HG02840 (cell line): Measurements from ENCODE around the gene CTPS1.

ENCODE experiments used
- ATAC-seq: cut with Tn5 transposase; IDR thresholded peaks from one replicate; pipeline ENCODE4 v1.9.1; 2021; ENCODE audit warnings: mild to moderate bottlenecking, moderate library complexity, moderate number of reproducible peaks; ENCODE audit not compliant: unreplicated experiment, low FRiP score

CTPS1 gene

DNA sequence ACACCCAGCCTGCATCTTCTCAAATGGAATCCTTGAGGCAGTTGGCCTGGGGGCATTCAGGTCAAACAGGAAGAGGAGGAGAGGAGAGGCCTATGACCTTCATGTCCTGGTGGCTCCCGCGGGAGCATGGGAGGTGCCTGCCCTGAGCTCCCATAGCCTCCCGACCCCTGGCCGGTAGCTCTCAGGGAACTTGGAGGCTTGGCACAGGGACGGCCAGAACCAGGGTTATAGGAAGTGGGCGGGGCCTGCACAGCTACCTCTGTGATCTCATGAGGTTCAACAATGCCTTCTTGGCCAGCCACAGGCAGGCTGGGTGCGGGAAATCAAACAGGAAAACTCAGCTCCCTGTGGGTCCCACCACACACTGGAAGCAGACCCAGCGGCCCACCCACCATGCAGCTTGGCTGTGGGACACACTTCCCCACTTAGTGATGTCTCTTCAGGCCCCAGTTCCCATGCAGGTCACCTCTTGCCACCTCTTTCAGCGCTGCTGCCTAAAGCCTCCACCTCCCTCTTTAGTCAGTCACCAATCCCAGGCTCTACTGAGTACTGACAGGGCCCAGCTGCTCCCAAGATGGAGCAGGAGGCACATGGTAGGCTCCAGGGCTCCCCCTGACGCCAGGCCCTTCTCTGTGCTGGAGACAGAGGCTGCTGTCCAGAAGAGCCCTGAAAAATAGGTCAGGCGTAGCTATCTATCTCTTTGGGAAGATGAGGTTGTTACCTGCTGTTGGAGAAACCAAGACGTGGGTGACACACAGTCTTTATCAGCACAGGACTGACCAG lies 42.2 kb downstream of the CTPS1 start, which contains the start of gene SLFNL1:
TSS of gene SLFNL1 (minus strand) at position 200 of the 783 bp plus-strand sequence. CDS start 1,065 bp downstream, outside the sequence.
- no peak for ATAC-seq

DNA sequence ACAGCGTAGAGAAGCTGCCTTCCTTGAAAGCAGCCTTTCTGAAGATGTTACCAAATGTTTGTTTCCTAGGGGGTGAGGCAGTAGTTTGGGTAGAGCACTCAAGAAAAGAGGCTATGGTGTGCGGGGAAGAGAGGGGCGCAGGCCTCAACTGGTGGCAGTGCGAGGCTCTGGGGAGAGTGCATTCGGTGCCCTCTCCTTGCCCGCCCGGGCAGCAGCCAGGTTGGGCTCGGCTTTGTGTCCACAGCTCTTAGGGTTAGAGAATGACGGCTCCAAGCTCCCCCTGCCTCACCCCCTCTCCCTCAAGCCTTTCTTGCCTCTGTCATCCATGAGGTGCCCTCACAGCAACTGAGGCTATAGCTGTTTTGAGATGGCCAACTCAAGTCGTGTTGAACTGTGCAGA lies 42.9 kb downstream of the CTPS1 start:
- no peak for ATAC-seq

DNA sequence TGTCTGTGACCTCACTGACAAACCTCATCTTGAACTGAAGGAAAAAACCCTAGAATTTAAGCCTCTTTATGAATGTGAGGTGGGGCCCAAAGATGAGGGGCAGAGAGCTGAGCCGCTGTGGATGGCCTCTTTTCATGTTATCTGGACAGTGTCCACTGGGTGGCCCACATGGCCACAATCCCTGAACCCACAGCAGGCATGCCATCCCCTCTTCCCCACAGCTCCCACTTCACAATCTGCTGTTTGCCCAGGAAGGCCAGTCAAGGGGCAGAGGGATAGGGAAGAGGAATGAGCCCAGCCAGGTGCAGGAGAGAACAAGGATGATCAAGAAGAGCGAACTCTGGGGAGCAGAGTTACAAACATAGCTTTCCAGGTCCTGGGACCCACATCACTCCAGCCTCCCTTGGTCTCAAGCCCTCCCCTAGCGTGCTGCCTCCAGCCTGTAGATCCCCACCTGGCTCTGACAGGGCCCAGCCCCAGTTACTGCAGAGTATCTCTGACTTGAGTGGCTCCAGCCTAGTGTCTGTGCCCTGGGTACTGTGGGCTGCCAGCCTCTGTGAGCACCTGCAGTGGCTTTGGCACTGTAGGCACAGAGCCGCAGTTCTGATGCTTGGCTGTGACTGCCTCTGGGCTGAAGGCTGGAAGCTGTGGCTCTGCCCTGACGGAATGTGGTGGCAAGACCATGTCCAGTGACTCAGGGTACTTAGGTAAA lies 43.9 kb downstream of the CTPS1 start:
- ATAC-seq = no peak

DNA sequence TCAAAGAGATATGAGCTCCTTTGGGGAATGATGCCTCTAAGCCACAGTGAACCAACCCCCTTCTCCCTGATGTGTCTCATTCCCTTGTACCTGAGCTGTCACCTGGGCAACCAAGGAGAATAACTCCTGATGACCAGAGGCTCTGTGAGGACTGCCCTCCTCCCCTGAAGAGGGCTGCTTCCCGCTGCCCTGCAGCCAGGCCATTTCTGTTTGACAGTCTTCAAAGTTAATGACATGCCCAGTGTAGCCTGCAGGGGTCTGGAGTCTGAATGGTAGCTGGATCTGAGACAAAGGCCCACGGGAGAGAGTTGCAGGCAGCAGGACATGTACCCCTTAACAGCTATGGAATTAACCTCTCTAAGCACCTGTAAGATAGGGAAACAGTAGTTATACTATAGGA lies 45.5 kb downstream of the CTPS1 start:
- no peak for ATAC-seq

GRCh38 chr1:41025979-41026819 lies 46.7 kb downstream of the CTPS1 start:
- ATAC-seq = no peak

DNA sequence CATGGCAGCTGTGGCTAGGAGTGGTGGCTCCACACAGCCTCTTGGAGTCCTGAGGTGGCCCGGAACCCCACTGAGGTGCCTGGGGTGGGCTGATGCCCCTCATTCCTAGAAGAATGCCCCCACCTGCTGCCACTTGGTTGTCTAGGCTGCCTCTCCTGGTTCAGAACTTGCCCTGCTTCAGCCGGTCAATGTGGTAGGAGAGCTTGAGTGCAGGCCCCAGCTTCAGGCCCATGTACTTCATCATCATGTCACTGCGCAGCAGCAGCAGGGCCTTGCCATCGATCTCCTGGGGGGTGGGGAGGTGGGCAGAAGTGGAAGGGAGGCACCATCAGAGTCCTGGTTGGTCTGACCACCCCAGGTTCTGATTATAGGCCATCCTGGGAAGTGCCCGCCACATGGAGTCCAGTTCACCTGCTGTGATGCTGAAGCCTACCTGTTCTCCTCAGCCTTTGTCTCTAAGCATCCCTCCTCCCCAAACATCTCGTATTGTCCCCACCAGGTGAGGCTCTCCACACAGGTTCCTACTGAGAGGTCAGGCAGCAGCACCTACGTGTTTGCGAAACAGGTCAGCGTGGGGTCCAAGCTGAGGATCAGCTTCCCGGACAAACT lies 48.6 kb downstream of the CTPS1 start:
- ATAC-seq = no peak

- ATAC-seq = no peak
Observed at GRCh38 chr1:41030872-41031616, 51.5 kb downstream of the CTPS1 start.

GRCh38 chr1:41032147-41032546 lies 52.7 kb downstream of the CTPS1 start:
- ATAC-seq = no peak

DNA sequence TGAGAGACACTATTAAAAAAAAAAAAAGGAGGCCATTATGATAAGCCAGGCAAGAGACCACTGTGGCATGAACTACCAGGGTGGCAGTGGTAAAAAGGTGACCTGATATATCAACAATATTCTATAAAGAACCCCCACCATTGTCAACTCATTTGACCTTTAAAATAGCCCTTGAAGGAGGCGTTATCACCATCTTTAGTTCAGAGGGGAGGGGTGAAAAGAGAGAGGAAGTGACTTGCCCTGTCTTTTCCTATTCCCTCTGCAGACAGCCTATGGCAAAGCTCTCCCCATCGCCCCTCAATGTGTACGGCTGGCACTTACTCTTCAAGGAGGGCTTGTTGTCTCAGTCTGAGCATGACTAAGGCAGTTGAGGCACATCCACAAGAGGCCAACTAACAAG lies 53.8 kb downstream of the CTPS1 start:
- ATAC-seq = no peak

DNA sequence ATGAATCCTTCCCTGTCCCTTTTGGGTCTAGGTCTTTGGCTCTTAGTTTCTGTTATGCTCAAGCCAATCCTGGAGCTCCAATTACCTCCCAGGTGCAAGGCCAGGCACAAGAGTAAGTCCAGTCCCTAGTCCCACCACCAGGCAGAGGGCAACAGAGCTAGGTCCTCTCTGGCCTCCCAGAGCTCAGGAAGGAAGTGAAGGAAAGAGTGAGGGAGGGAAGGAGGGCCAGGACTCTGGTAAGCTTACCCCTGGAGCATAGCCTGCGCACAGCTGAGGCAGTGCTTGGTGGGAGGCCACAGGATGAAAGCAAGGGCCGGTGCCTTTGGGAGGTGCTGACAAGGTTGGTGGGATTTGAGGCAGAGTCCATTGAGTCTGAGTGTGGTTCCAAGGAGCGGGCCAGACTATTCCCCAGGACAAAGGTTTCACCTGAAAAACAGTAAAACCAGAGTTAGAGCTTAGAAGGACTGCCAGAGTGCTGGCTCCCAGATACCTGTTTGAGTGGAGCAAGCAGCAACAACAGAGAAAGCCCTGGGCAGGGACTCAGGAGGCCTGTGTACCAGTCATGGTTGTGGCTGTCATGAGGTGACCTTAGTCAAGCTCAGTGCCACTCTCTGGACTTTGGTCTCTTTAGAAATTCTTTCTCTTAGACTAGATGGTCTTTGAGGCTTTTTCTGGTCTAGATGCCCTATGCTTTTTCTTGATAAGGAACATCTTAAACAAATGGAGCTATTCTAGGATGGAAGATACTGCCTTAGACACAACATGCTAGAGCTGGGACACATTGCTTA lies 57.8 kb downstream of the CTPS1 start:
- no peak for ATAC-seq

GRCh38 chr1:41038110-41038509 lies 58.6 kb downstream of the CTPS1 start:
- no peak for ATAC-seq

- ATAC-seq = no peak
Observed at GRCh38 chr1:41041614-41042270, 62.2 kb downstream of the CTPS1 start.

DNA sequence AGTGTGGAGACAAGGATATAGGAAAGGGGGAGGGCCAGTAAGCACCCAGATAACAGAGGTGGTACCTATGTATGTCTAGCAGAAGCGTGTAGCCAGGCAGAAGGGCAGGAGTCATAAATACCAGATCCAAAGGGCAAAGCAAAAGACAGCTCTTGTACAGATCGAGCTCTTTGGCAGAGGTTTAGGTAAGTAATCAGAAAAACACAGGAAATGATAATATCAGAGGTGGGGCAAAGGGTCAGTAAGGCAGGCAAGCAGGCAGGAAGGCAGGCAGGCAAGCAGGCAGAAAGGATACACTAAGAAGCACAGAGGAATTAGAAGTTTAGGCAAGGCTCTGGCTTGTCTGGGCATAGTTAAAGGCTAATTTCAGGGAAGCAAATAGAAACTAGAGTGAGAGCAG lies 64.7 kb downstream of the CTPS1 start:
- no peak for ATAC-seq

- ATAC-seq = no peak
Observed at GRCh38 chr1:41045740-41046139, 66.2 kb downstream of the CTPS1 start.

DNA sequence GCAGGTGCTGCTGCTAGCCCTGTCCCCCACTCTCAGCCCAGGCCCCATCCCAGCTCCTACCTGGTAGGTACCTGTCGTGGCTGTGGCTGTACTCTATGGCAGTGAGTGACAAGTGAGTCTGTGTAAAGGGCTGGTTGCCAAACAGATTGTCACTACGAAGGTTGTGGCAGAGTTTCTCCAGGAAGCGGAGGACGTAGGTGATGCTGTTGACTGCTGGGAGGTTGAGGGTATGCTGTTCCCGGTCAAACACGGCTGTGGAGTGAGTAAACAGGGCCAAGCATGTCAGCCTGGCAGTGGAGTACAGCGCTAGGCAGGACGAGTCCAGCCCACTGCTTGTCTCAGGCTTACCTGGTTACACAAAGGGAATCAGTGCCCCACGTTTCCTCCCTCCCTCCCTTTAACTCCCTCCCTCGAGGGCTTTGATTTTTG lies 66.9 kb downstream of the CTPS1 start:
- no peak for ATAC-seq

DNA sequence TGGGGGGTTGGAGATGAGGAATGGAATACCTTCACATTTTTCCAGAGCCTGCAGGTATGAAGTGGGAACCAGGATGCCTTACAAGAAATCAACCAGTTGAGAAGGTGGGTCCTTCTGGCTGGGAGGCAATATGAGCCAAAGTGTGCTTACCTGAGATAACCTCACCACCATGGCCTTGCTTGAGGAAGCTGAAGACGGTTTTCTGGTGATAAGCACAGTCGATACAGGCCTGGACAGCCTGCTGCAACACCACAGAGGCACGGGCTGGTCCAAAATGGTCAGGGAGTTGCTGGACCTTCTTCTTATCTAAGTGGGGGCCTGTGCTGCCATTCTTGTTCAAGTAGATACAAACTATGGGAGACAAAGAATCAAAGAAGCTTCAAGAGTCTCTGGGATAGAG lies 69.0 kb downstream of the CTPS1 start:
- no peak for ATAC-seq

- no peak for ATAC-seq
Observed at GRCh38 chr1:41051022-41051421, 71.5 kb downstream of the CTPS1 start.

GRCh38 chr1:41053316-41053715 lies 73.8 kb downstream of the CTPS1 start:
- ATAC-seq = no peak

DNA sequence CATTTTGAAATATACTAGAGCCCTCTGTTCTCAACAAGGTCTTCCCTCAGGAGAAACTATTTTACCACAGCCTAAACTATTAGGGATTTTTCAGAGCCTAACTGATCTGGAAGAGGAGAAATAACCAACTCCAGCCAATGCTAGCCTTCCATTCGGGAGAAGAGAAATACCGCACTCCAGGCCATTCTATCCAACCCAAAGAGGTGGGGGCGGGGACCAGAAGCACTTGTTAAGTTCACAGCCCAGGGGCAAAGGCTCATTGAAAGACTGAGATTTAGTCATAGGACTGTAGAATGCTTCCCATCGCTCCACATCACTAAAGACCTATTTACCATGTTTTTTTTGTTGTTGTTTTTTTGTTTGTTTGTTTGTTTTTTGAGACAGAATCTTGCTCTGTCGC lies 77.4 kb downstream of the CTPS1 start:
- ATAC-seq = no peak
